ENCODE data around the gene SCAPER.

GRCh38 chr15:76829939-76830338 lies 75.2 kb downstream of the SCAPER start:
- TF ChIP-seq CTCF (IDR thresholded peaks at IDR 0.05; ENCODE audit: insufficient read depth, low read length), result no peak
- no peak for TF ChIP-seq POLR2AphosphoS5 (IDR thresholded peaks at IDR 0.05; ENCODE audit: low read depth)
- TF ChIP-seq REST (IDR thresholded peaks at IDR 0.05; ENCODE audit: insufficient replicate concordance, low read depth), result no peak
- TF ChIP-seq GABPA (IDR thresholded peaks at IDR 0.05; ENCODE audit: low read depth), result no peak

Data from HL-60 (cell line).